Loucy (cell line): ENCODE data around the gene D2HGDH.

Experiments used
- EZH2phosphoT487 ChIP-seq: fragments of 200-600 bp; IDR thresholded peaks from 2 replicates; pipeline ENCODE4 v1.6.1; 2018; ENCODE audit warnings: antibody characterized with exemption, mild to moderate bottlenecking, moderate library complexity, borderline replicate concordance
- TF ChIP-seq, protein P1 (sequence below): fragments of 200-600 bp; sonication (generic); conservative IDR thresholded peaks from 2 replicates; pipeline ENCODE4 v1.5.1; 2014; ENCODE audit warnings: mild to moderate bottlenecking, antibody characterized with exemption, low read length

DNA sequence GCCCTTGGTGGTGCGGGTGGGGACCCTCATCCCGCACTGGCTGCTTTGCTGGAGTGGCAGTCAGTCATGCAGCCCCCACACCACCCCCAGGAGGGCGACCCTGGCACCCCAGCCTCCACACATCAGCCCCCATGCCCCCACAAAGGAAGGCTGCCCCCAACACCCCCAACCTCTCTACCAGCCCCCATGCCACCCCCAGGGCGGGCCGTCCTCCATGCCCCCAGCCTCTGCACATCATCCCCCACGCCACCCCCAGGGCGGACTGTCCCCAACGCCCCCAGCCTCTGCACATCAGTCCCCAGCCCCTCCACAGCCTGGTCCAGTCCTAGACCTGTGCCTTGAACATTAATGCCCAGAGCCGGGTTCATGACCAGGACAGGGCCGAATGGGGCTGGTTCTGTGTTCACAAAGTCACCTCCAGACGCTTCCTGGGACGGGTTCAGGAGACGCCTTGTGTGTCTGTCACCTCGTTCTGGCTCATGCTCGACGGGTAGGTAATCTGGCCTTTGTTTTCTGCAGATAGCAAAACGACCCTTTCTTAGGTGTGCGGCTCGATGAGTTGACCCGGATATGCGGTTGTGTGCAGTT, 18.4 kb downstream of the D2HGDH start:
- TF ChIP-seq, protein P1, sequence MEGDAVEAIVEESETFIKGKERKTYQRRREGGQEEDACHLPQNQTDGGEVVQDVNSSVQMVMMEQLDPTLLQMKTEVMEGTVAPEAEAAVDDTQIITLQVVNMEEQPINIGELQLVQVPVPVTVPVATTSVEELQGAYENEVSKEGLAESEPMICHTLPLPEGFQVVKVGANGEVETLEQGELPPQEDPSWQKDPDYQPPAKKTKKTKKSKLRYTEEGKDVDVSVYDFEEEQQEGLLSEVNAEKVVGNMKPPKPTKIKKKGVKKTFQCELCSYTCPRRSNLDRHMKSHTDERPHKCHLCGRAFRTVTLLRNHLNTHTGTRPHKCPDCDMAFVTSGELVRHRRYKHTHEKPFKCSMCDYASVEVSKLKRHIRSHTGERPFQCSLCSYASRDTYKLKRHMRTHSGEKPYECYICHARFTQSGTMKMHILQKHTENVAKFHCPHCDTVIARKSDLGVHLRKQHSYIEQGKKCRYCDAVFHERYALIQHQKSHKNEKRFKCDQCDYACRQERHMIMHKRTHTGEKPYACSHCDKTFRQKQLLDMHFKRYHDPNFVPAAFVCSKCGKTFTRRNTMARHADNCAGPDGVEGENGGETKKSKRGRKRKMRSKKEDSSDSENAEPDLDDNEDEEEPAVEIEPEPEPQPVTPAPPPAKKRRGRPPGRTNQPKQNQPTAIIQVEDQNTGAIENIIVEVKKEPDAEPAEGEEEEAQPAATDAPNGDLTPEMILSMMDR, result no peak
- TF ChIP-seq EZH2phosphoT487, result no peak
